NOMO-1 (cell line): ENCODE results near the gene KDM4D.
"Not testable (repeated sequence)": the region's sequence is repeated elsewhere in the genome, so short reads cannot be mapped to it uniquely, and the experiment has no call there.

Source experiments
- DNase-seq, 2 experiments: peaks; one replicate each; lab custom pipeline; 2025; ENCODE audit not compliant: unreplicated experiment in 2 of 2; lab: John Stamatoyannopoulos, UW

KDM4D gene

DNA sequence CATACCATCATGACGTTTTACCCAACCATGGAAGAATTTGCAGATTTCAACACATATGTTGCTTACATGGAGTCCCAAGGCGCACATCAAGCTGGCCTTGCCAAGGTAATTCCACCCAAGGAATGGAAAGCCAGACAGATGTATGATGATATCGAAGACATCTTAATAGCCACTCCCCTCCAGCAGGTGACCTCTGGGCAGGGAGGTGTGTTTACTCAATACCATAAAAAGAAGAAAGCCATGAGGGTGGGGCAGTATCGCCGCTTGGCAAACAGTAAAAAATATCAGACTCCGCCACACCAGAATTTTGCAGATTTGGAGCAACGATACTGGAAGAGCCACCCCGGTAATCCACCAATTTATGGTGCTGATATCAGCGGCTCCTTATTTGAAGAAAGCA, 52.1 kb downstream of the KDM4D start:
- DNase-seq, result not testable (repeated sequence)

GRCh38 chr11:95028357-95028756, 54.8 kb downstream of the KDM4D start:
- no peak for DNase-seq

- no peak for DNase-seq
Measured at GRCh38 chr11:95033051-95033450, 59.5 kb downstream of the KDM4D start.

DNA sequence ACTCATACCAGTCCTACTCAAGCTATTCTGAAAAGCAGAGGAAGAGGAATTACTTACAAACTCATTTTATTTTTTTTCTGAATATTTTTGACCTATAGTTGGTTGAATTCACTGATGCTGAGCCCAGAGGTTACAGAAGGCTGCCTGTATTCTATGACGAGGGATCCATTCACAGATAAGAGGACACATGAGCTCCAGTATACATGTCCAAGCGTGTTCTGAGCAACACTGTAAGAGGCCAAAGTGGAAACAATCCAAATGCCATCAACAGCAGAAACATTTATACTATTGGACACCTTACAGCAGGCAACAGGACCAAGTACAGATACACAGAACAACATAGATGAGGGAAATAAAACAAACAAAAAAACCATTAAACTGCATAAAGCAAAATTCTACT, 61.8 kb downstream of the KDM4D start:
- DNase-seq, result no peak

DNA sequence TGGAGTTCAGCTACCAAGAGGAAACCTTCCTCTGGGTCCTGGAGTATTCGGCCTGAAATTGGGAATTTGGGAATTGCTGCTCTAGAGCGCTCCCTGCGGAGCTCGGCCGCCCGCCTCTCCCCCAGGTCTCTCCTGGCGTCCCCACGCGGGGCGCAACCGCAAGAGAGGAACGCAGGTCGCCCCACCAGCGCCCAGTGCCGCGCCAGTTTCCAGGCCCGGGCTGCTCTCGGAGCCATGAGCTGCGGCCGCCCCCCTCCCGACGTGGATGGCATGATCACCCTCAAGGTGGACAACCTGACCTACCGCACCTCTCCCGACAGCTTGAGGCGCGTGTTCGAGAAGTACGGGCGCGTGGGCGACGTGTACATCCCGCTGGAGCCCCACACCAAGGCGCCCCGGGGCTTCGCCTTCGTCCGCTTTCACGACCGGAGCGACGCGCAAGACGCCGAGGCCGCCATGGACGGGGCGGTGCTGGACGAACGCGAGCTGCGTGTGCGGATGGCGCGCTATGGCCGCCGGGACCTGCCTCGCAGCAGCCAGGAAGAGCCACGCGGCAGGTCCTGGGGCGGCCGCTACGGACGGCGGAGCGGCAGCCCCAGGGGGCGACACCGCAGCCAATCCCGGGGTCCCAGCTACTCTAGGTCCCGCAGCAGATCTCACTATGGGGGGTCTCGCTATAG, 64.0 kb downstream of the KDM4D start:
- not testable (repeated sequence) for DNase-seq

DNA sequence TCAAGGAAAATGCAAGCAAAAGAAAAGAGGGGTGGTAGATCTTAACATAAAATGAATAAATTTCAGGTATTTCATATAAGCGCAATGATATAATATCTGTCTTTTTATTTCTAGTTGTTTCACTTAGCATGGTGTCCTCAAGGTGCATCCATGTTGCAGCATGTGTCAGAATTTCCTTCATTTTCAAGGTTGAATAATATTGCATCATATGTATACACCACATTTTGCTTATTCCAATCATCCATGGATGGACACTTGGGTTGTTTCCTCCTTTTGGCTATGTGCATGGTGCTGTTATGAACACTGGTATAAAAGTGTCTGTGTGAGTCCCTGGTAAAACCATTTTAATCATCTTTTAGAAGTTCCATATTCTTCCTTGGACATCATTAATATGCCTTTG, 68.7 kb downstream of the KDM4D start:
- DNase-seq, result no peak

- no peak for DNase-seq
Measured at GRCh38 chr11:95042906-95043305, 69.4 kb downstream of the KDM4D start.

- no peak for DNase-seq
Measured at GRCh38 chr11:95044010-95044409, 70.5 kb downstream of the KDM4D start.

GRCh38 chr11:95045812-95046211, 72.3 kb downstream of the KDM4D start:
- no peak for DNase-seq
